B cell (primary cell): ENCODE data around the gene BCAM.

ENCODE experiments used
- CTCF ChIP-seq: fragments of 200-600 bp; IDR thresholded peaks from one replicate; pipeline ENCODE4 v1.8.0; 2022; ENCODE audit warnings: antibody characterized with exemption, mild to moderate bottlenecking
- EZH2 ChIP-seq: IDR thresholded peaks from 2 replicates; pipeline ENCODE4 v1.6.1; 2012; ENCODE audit warnings: borderline replicate concordance, low read depth, mild to moderate bottlenecking, moderate library complexity, low read length; ENCODE audit not compliant: insufficient read depth, poor library complexity, severe bottlenecking

GRCh38 chr19:44818466-44819031 is 9.6 kb downstream of the BCAM start:
- TF ChIP-seq CTCF (no peak), EZH2 (no peak)
